ENCODE results near the gene ENOSF1. TPM values are rescaled to one million over a fixed set of nuclear protein-coding genes. Genes with fewer than 3 reads are reported as not detected.

ENOSF1 gene
- polyA plus RNA-seq, 1 of the 3 experiments (the other 2 are of a cell fraction), result 23.3 TPM

- H3K4me2 ChIP-seq, result no peak overlapping the region
- no peaks in the 10 kb centered on the region for H4K20me1 ChIP-seq (ENCODE audit: insufficient read depth)
- peaks cover 12% of the 10 kb centered on the region for H3F3A ChIP-seq (replicated peaks; ENCODE audit: insufficient read depth)
- H3K9me2 ChIP-seq, result no peaks in the 10 kb centered on the region
- H3K9ac ChIP-seq, result no peak overlapping the region
- CTCF ChIA-PET, result interaction anchor here (1.1 to 2.2 kb wide), 2 partner anchors 16 to 86 kb away, joined by 4 to 12 read pairs; no protein-coding TSS in a partner anchor
- H3K27me3 ChIP-seq (ENCODE audit: insufficient read depth), result no peaks in the 10 kb centered on the region
- TF ChIP-seq TAF1 (IDR thresholded peaks at IDR 0.05; ENCODE audit: borderline replicate concordance, low read depth, low read length), result no peak
- TF ChIP-seq NFIC (IDR thresholded peaks at IDR 0.05; ENCODE audit: borderline replicate concordance), result no peak
- TF ChIP-seq SMC3 (IDR thresholded peaks at IDR 0.05; ENCODE audit: low read depth, low read length), result no peak
- no peak for TF ChIP-seq FOXM1 (IDR thresholded peaks at IDR 0.05; ENCODE audit: low read depth)
- no peak for TF ChIP-seq GATA2 (CRISPR knock-in tag; IDR thresholded peaks at IDR 0.05)
- no peak for TF ChIP-seq FOXJ3 (CRISPR knock-in tag; IDR thresholded peaks at IDR 0.05)
- no peak for TF ChIP-seq CHD2 (IDR thresholded peaks at IDR 0.05; ENCODE audit: low read length, partially characterized antibody)
- no peak for TF ChIP-seq RXRA (IDR thresholded peaks at IDR 0.05; ENCODE audit: borderline replicate concordance, low read depth)
- TF ChIP-seq PBX3 (IDR thresholded peaks at IDR 0.05), result no peak
- no peak for TF ChIP-seq RAD21 (IDR thresholded peaks at IDR 0.05; ENCODE audit: low read length)
- TF ChIP-seq MXI1 (IDR thresholded peaks at IDR 0.05; ENCODE audit: low read depth, low read length), result no peak
- POLR2A ChIA-PET, result no interaction called here
- 83% methylated on average over 1 of the region's 1 CpG for WGBS (ENCODE audit: low lambda C conversion rate)
- H2AFZ ChIP-seq (ENCODE audit: low read depth), result no peak overlapping the region
- H3K27ac ChIP-seq (ENCODE audit: low read depth in 2 of 2, low read length in 1 of 2), result no peak overlapping the region
- no peak for DNase-seq
- H3K79me2 ChIP-seq (ENCODE audit: insufficient read depth), result peaks cover 16% of the 10 kb centered on the region; the same call in 1 of the 2 replicates
- peaks cover 0 to 7% of the 10 kb centered on the region in 2 experiments; a peak in 1 of 4 replicates for H3K4me1 ChIP-seq (ENCODE audit: control insufficient read depth in 1 of 2, insufficient read depth in 2 of 2, low read depth in 1 of 2, low read length in 1 of 2)
- H3K4me3 ChIP-seq (ENCODE audit: low read depth in 2 of 2, low read length in 1 of 2), result no peak overlapping the region
- H3K9me3 ChIP-seq, result no peaks in the 10 kb centered on the region
- no peaks in the 10 kb centered on the region for H3K36me3 ChIP-seq (replicated peaks in 1 of 2; ENCODE audit: control insufficient read depth in 1 of 2, insufficient read depth in 2 of 2, low read length in 1 of 2)
Observed at GRCh38 chr18:709771-710170, 2.7 kb downstream of the ENOSF1 start.

GRCh38 chr18:708096-708495 lies 4.3 kb downstream of the ENOSF1 start:
- POLR2A ChIA-PET, result no interaction called here
- Histone ChIP-seq H3F3A (replicated peaks; ENCODE audit: insufficient read depth) (peaks cover 10% of the 10 kb centered on the region), H3K4me3 (ENCODE audit: low read depth in 2 of 2, low read length in 1 of 2) (no peak overlapping the region), H3K9ac (no peak overlapping the region), H3K27ac (ENCODE audit: low read depth in 2 of 2, low read length in 1 of 2) (no peak overlapping the region), H3K4me1 (ENCODE audit: control insufficient read depth in 1 of 2, insufficient read depth in 2 of 2, low read depth in 1 of 2, low read length in 1 of 2) (peaks cover 7% of the 10 kb centered on the region in 2 experiments; a peak in 2 of 4 replicates), H3K79me2 (ENCODE audit: insufficient read depth) (peaks cover 16% of the 10 kb centered on the region; the same call in 1 of the 2 replicates), H3K9me3 (no peaks in the 10 kb centered on the region), H3K4me2 (no peak overlapping the region), H3K36me3 (replicated peaks in 1 of 2; ENCODE audit: control insufficient read depth in 1 of 2, insufficient read depth in 2 of 2, low read length in 1 of 2) (no peaks in the 10 kb centered on the region), H2AFZ (ENCODE audit: low read depth) (no peak overlapping the region), H3K27me3 (ENCODE audit: insufficient read depth) (no peaks in the 10 kb centered on the region), H4K20me1 (ENCODE audit: insufficient read depth) (no peaks in the 10 kb centered on the region), H3K9me2 (no peaks in the 10 kb centered on the region)
- no peak for DNase-seq
- CTCF ChIA-PET, result interaction anchor here (2.2 to 2.3 kb wide), 2 partner anchors 84 to 123 kb away, joined by 10 to 12 read pairs; no protein-coding TSS in a partner anchor
- TF ChIP-seq MEF2A (IDR thresholded peaks at IDR 0.05; ENCODE audit: borderline replicate concordance, low read depth), result no peak
- no peak for TF ChIP-seq GABPA (IDR thresholded peaks at IDR 0.05; ENCODE audit: low read depth)
- TF ChIP-seq YY1 (IDR thresholded peaks at IDR 0.05; ENCODE audit: low read depth), result no peak
- no peak for TF ChIP-seq EZH2phosphoT487 (IDR thresholded peaks at IDR 0.05; ENCODE audit: borderline replicate concordance, low read depth)
- no peak for TF ChIP-seq MAX (IDR thresholded peaks at IDR 0.05; ENCODE audit: low read depth)
- no peak for TF ChIP-seq RCOR1 (IDR thresholded peaks at IDR 0.05; ENCODE audit: low read length)
- TF ChIP-seq REST (IDR thresholded peaks at IDR 0.05; ENCODE audit: low read depth, low read length), result no peak
- 94% methylated on average over 10 of the region's 10 CpGs for WGBS (ENCODE audit: low lambda C conversion rate)

Measured in SK-N-SH (cell line).